Gastroesophageal sphincter (tissue), 3 donors: ENCODE measurements around the gene DUSP11.

Source experiments
- CTCF ChIP-seq, 4 experiments: fragments of 200-600 bp in 2 of 4; fragments of 450-650 bp in 2 of 4; sonication (generic) in 1 of 4; IDR thresholded peaks; one replicate each; pipeline ENCODE4 v1.5.1; 2017 to 2019; ENCODE audit warnings: antibody characterized with exemption in 4 of 4, mild to moderate bottlenecking in 2 of 4, moderate library complexity in 2 of 4
- EP300 ChIP-seq: sonication (generic); formaldehyde crosslinking; IDR thresholded peaks from one replicate; pipeline ENCODE4 v1.6.1; 2017; ENCODE audit warnings: antibody characterized with exemption, mild to moderate bottlenecking
- POLR2A ChIP-seq, 2 donors: fragments of 450-650 bp; IDR thresholded peaks; one replicate each; pipeline ENCODE4 v1.6.1; 2017; ENCODE audit warnings: antibody characterized with exemption in 2 of 2, mild to moderate bottlenecking in 2 of 2, moderate library complexity in 1 of 2
- POLR2AphosphoS5 ChIP-seq: sonication (generic); formaldehyde crosslinking; IDR thresholded peaks from one replicate; pipeline ENCODE4 v1.6.1; 2017; ENCODE audit warnings: antibody characterized with exemption

DNA sequence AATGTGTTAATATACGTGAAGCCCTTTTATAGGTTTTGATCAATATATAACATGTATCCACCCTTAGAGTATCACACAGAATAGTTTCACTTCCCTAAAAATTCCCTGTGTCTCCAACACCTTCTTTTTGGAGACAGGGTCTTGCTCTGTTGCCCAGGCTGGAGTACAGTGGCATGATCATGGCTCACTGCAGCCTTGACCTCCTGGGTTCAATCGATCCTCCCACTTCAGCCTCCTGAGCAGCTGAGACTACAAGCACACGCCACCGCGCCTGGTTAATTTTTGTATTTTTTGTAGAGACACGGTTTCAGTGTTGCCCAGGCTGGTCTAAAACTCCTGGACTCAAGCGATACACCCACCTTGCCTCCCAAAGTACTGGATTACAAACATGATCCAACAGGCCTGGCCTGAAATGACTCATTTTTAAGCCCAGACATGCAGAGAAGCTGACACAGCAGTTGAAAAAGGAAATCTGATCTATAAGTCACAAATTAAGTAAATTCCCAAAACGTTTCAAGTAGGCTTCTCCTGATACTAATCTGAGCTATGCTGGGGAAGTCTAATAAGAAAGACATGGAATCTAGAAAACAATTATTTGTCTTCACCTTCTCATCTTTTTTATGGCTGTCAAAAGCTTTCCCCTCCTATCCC, 2.9 kb downstream of the DUSP11 start:
- TF ChIP-seq CTCF (IDR thresholded peaks at IDR 0.05) (no peak), EP300 (no peak), POLR2AphosphoS5 (no peak), POLR2A (IDR thresholded peaks at IDR 0.05) (no peak)
